Measurements from ENCODE around the gene FGF12.
"Not testable (repeated sequence)": the region's sequence is repeated elsewhere in the genome, so short reads cannot be mapped to it uniquely, and the experiment has no call there.

FGF12 gene

GRCh38 chr3:192607798-192608197 lies 119.5 kb downstream of the FGF12 start:
- no peak for TF ChIP-seq CTCF (IDR thresholded peaks at IDR 0.05; ENCODE audit: low read length, missing control alignments)
- H3K4me3 ChIP-seq (replicated peaks; ENCODE audit: low read depth, low read length): no peak overlapping the region
- no peak for DNase-seq (ENCODE audit: low read depth)

- no peak for DNase-seq (ENCODE audit: low read depth)
- no peak overlapping the region for H3K4me3 ChIP-seq (replicated peaks; ENCODE audit: low read depth, low read length)
- no peak for TF ChIP-seq CTCF (IDR thresholded peaks at IDR 0.05; ENCODE audit: low read length, missing control alignments)
These were observed 129.4 kb downstream of the FGF12 start for GRCh38 chr3:192597913-192598312.

GRCh38 chr3:192597506-192597905 lies 129.8 kb downstream of the FGF12 start:
- TF ChIP-seq CTCF (IDR thresholded peaks at IDR 0.05; ENCODE audit: low read length, missing control alignments): no peak
- no peak overlapping the region for H3K4me3 ChIP-seq (replicated peaks; ENCODE audit: low read depth, low read length)
- DNase-seq (ENCODE audit: low read depth): no peak

- no peak for TF ChIP-seq CTCF (IDR thresholded peaks at IDR 0.05; ENCODE audit: low read length, missing control alignments)
These were observed 148.6 kb downstream of the FGF12 start for GRCh38 chr3:192578729-192579128.

GRCh38 chr3:192577811-192578210 lies 149.5 kb downstream of the FGF12 start:
- no peak for TF ChIP-seq CTCF (IDR thresholded peaks at IDR 0.05; ENCODE audit: low read length, missing control alignments)
- H3K4me3 ChIP-seq (replicated peaks; ENCODE audit: low read depth, low read length): no peak overlapping the region
- no peak for DNase-seq (ENCODE audit: low read depth)

More at GRCh38 chr3:192578729-192579128, 148.6 kb downstream of the FGF12 start:
- H3K4me3 ChIP-seq (replicated peaks; ENCODE audit: low read depth, low read length): no peak overlapping the region
- DNase-seq (ENCODE audit: low read depth): no peak

- no peak for DNase-seq (ENCODE audit: low read depth)
- no peak for TF ChIP-seq CTCF (IDR thresholded peaks at IDR 0.05; ENCODE audit: low read length, missing control alignments)
- no peak overlapping the region for H3K4me3 ChIP-seq (replicated peaks; ENCODE audit: low read depth, low read length)
These were observed 150.1 kb downstream of the FGF12 start for GRCh38 chr3:192577271-192577670.

- DNase-seq (ENCODE audit: low read depth); H3K4me3 ChIP-seq (replicated peaks; ENCODE audit: low read depth, low read length): not testable (repeated sequence)
These were observed 150.6 kb downstream of the FGF12 start for GRCh38 chr3:192576704-192577103.
